B cell (primary cell): ENCODE results near the gene EFCAB9. TPM values are rescaled to one million over a fixed set of nuclear protein-coding genes. Genes with fewer than 3 reads are reported as not detected.
A peak's percentile ranks its signal among the peaks of the same experiment; 100 is the strongest.

Experiments used
- ATAC-seq: fragments of 200-7000 bp; cut with Tn5 transposase; one replicate; pipeline ENCODE4 v1.10.0; 2021; ENCODE audit warnings: low read depth, mild to moderate bottlenecking, moderate number of reproducible peaks, moderate library complexity
- CTCF ChIA-PET: fragments of 350-600 bp; sonication (Branson Sonifier 250); formaldehyde crosslinking; loops from one replicate; lab custom pipeline; 2021; ENCODE audit warnings: antibody characterized with exemption, inconsistent platforms; lab: Charles Lee
- POLR2A ChIA-PET: fragments of 350-600 bp; sonication (Branson Sonifier 250); formaldehyde crosslinking; loops from one replicate; lab custom pipeline; 2021; ENCODE audit warnings: antibody characterized with exemption; lab: Charles Lee
- DNase-seq: peaks from one replicate; pipeline ENCODE4 v3.0.0; 2013
- H2AFZ ChIP-seq: 2 replicates; pipeline ENCODE4 v1.6.1; 2012; ENCODE audit warnings: mild to moderate bottlenecking, low read depth, low read length; ENCODE audit not compliant: insufficient read depth, poor library complexity, severe bottlenecking
- H3K27ac ChIP-seq, 2 donors: 1 replicate in 1 of 2; 2 replicates in 1 of 2; pipeline ENCODE4 v1.5.1; 2012 to 2013; ENCODE audit warnings: low read length in 2 of 2, mild to moderate bottlenecking in 2 of 2, moderate library complexity in 1 of 2
- H3K27me3 ChIP-seq, 4 experiments: fragments of 200-600 bp in 1 of 4; sonication (generic) in 1 of 4; replicated peaks in 1 of 4; 1 replicate in 2 of 4; 2 replicates in 2 of 4; pipeline versions ENCODE4 v1.6.1 to v1.7.0; 2013 to 2016; ENCODE audit warnings: low read length in 3 of 4, mild to moderate bottlenecking in 2 of 4, mixed read lengths in 1 of 4, moderate library complexity in 1 of 4; ENCODE audit not compliant: insufficient read depth in 4 of 4, control insufficient read depth in 3 of 4; ENCODE audit errors: control extremely low read depth in 1 of 4
- H3K36me3 ChIP-seq, 2 experiments: replicated peaks in 1 of 2; 1 replicate in 1 of 2; 2 replicates in 1 of 2; pipeline versions ENCODE4 v1.6.1 to v1.7.1; 2013; ENCODE audit warnings: low read length in 1 of 2; ENCODE audit not compliant: insufficient read depth in 2 of 2, control insufficient read depth in 1 of 2; ENCODE audit errors: control extremely low read depth in 1 of 2, extremely low read depth in 1 of 2
- H3K4me1 ChIP-seq, 2 donors: fragments of 200-600 bp in 1 of 2; sonication (generic) in 1 of 2; 1 replicate in 1 of 2; 2 replicates in 1 of 2; pipeline versions ENCODE4 v1.5.1 to v1.6.1; 2013 to 2017; ENCODE audit warnings: low read length in 2 of 2; ENCODE audit not compliant: control insufficient read depth in 2 of 2, insufficient read depth in 2 of 2
- H3K4me2 ChIP-seq: replicated peaks from 2 replicates; pipeline ENCODE3; 2012; ENCODE audit warnings: mild to moderate bottlenecking, low read depth, low read length; ENCODE audit not compliant: poor library complexity, severe bottlenecking
- H3K4me3 ChIP-seq, 5 experiments: fragments of 200-600 bp in 1 of 5; sonication (generic) in 1 of 5; 1 replicate in 3 of 5; 2 replicates in 2 of 5; pipeline versions ENCODE4 v1.5.1 to v1.7.0; 2011 to 2016; ENCODE audit warnings: low read length in 4 of 5, mild to moderate bottlenecking in 4 of 5, low read depth in 2 of 5, control low read depth in 1 of 5, moderate library complexity in 1 of 5; ENCODE audit not compliant: insufficient read depth in 1 of 5; ENCODE audit errors: control extremely low read depth in 1 of 5, extremely low read depth in 1 of 5
- H3K79me2 ChIP-seq: fragments of 200-600 bp; sonication (generic); one replicate; pipeline ENCODE4 v1.6.0; 2016; ENCODE audit warnings: low read length; ENCODE audit not compliant: control insufficient read depth, insufficient read depth
- H3K9ac ChIP-seq: fragments of 200-600 bp; sonication (generic); 2 replicates; pipeline ENCODE4 v1.6.1; 2017; ENCODE audit warnings: mild to moderate bottlenecking, low read length, moderate library complexity
- H3K9me3 ChIP-seq, 3 donors: one replicate each; pipeline versions ENCODE4 v1.6.1 to v1.7.1; 2013; ENCODE audit warnings: low read length in 2 of 3; ENCODE audit not compliant: control insufficient read depth in 2 of 3, insufficient read depth in 1 of 3; ENCODE audit errors: control extremely low read depth in 1 of 3
- H4K20me1 ChIP-seq: 2 replicates; pipeline ENCODE4 v1.6.0; 2012; ENCODE audit warnings: mild to moderate bottlenecking, low read length; ENCODE audit not compliant: insufficient read depth, control insufficient read depth, poor library complexity, severe bottlenecking
- H3K27ac Mint-ChIP-seq: one replicate; pipeline ENCODE4 v1.8.0; 2021; ENCODE audit warnings: mixed read lengths
- H3K27me3 Mint-ChIP-seq: one replicate; pipeline ENCODE4 v1.8.0; 2021; ENCODE audit warnings: mixed read lengths
- H3K4me1 Mint-ChIP-seq: one replicate; pipeline ENCODE4 v1.8.0; 2021; ENCODE audit warnings: mixed read lengths
- H3K4me3 Mint-ChIP-seq: one replicate; pipeline ENCODE4 v1.8.0; 2021; ENCODE audit warnings: mixed read lengths
- H3K9me3 Mint-ChIP-seq: one replicate; pipeline ENCODE4 v1.8.0; 2022; ENCODE audit warnings: mixed read lengths; ENCODE audit not compliant: insufficient read depth
- EZH2 ChIP-seq: IDR thresholded peaks from 2 replicates; pipeline ENCODE4 v1.6.1; 2012; ENCODE audit warnings: borderline replicate concordance, low read depth, mild to moderate bottlenecking, moderate library complexity, low read length; ENCODE audit not compliant: insufficient read depth, poor library complexity, severe bottlenecking
- WGBS: methylation state at CpG from one replicate; pipeline ENCODE4 v1.1.5; 2013; ENCODE audit warnings: missing lambda C conversion rate; ENCODE audit not compliant: insufficient coverage; 5-methylcytosine and 5-hydroxymethylcytosine counted together
- intact Hi-C: fragments of 100-400 bp; cut with micrococcal nuclease; formaldehyde crosslinking; loops from one replicate; pipeline ENCODE4 v1.10.0; 2022
- polyA plus RNA-seq: library from polyadenylated mRNA; depleted of rRNA; stranded (reverse); fragments of >200 nt; gene quantifications from 2 replicates; pipeline ENCODE4 v1.2.3, GENCODE V29; 2012
- total RNA-seq, 2 donors: library from RNA; stranded (reverse); fragments of 120-200 nt in 1 of 2; gene quantifications; 1 replicate in 1 of 2; 2 replicates in 1 of 2; pipeline versions ENCODE4 v1.2.3 to v1.2.4, GENCODE V29; 2013 to 2022
- TF ChIP-seq, protein P1 (sequence below): fragments of 200-600 bp; IDR thresholded peaks from one replicate; pipeline ENCODE4 v1.8.0; 2022; ENCODE audit warnings: antibody characterized with exemption, mild to moderate bottlenecking

Gene EFCAB9
- total and polyA plus RNA-seq, 2 donors (not counting 1 experiment from before 2014, with no cell fraction given): not detected

DNA sequence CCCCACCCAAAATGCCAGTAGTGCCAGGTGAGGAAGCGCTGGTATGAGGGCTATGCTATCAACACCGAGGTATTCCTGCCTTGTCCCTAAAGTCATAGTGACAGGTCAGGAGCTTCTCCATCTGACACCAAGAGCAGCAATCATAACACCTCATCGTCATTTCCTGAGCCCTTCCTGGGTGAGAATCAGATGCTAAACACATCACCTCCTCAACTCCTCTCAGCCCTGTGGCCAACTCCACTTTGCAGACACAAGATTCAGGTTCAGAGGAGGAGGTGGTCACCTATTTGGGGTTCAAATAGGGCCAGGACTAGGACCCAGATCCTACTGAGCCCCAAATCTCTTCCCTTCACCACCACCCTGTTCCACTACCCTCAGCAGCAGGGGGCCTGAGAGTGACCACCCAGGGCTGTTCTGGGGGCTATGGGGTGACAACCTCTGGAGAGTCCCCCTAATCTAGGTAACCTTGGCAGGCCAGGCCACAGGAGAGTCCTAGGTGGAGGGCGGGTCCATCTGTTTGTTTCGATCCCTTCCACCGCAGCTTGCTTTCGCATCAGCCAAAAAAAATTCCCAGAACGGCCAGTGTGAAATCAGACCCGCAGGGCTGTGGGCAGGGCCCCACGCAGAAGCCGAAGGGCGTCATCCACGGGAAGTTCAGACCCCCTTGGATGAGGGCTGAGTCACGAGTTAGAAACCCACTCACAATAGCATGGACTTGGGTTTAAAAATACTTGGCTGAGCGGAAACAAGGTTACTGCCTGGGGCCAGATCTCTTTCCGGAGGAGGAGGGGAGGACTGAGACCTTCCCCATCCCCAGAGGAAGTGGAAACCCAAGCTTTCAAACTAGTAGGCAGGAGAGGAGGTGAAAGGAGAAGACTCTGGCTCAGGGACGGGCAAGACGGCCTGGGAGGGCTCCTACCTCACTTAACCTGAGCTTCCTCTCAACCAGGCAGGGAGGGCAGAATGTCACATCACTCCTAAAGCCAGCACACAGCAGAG, 14.7 kb upstream of the EFCAB9 start:
- DNase-seq: peak; percentile 71
- peak overlapping the region; percentile 75 for H3K9ac ChIP-seq
- H2AFZ ChIP-seq: peak overlapping the region; percentile 61

More for the DNA sequence above, 14.7 kb upstream of the EFCAB9 start:
- WGBS: 8% methylated on average over 15 of the region's 18 CpGs
- Histone ChIP-seq H3K4me1 (peaks cover 74 to 99% of the 10 kb centered on the region in 2 donors), H3K79me2 (peaks cover 100% of the 10 kb centered on the region), H4K20me1 (peaks cover 10% of the 10 kb centered on the region), H3K27me3 (no peaks in the 10 kb centered on the region), H3K4me3 (peak overlapping the region; percentile 26 to 68 (median 52)), H3K9me3 (no peaks in the 10 kb centered on the region), H3K36me3 (peaks cover 0 to 26% of the 10 kb centered on the region in 2 experiments), H3K4me2 (peak overlapping the region; percentile 88), H3K27ac (peak overlapping the region; percentile 96 to 98)
- no peaks in the 10 kb centered on the region for H3K27me3 Mint-ChIP-seq
- CTCF ChIA-PET: interaction anchor here (0.6 to 2.2 kb wide), 6 partner anchors 7 to 72 kb away, joined by 3 to 13 read pairs (median 4); partner anchors contain the start of gene STK10
- ATAC-seq: peak; percentile 16
- intact Hi-C loops: loop anchor here (1.0 kb wide), 1 partner anchor 8 kb away; no protein-coding TSS in a partner anchor
- peak overlapping the region; percentile 88 for H3K4me3 Mint-ChIP-seq
- peak overlapping the region; percentile 96 for H3K27ac Mint-ChIP-seq
- H3K9me3 Mint-ChIP-seq: no peaks in the 10 kb centered on the region
- POLR2A ChIA-PET: interaction anchor here (0.6 to 7.9 kb wide), 3 partner anchors 7 to 69 kb away, joined by 3 to 95 read pairs (median 9); partner anchors contain the start of gene STK10
- H3K4me1 Mint-ChIP-seq: peaks cover 85% of the 10 kb centered on the region
- no peak for TF ChIP-seq EZH2
- TF ChIP-seq, protein P1, sequence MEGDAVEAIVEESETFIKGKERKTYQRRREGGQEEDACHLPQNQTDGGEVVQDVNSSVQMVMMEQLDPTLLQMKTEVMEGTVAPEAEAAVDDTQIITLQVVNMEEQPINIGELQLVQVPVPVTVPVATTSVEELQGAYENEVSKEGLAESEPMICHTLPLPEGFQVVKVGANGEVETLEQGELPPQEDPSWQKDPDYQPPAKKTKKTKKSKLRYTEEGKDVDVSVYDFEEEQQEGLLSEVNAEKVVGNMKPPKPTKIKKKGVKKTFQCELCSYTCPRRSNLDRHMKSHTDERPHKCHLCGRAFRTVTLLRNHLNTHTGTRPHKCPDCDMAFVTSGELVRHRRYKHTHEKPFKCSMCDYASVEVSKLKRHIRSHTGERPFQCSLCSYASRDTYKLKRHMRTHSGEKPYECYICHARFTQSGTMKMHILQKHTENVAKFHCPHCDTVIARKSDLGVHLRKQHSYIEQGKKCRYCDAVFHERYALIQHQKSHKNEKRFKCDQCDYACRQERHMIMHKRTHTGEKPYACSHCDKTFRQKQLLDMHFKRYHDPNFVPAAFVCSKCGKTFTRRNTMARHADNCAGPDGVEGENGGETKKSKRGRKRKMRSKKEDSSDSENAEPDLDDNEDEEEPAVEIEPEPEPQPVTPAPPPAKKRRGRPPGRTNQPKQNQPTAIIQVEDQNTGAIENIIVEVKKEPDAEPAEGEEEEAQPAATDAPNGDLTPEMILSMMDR: no peak
